HepG2 (cell line): ENCODE measurements around the gene CCNG1. TPM values are rescaled to one million over a fixed set of nuclear protein-coding genes. Genes with fewer than 3 reads are reported as not detected.

Experiments used
- BORCS8-MEF2B ChIP-seq: sonication (generic); formaldehyde crosslinking; IDR thresholded peaks from 2 replicates; pipeline ENCODE4 v1.8.0; 2022; ENCODE audit warnings: mild to moderate bottlenecking, missing genetic modification reagents
- DMAP1 ChIP-seq: IDR thresholded peaks from 2 replicates; pipeline ENCODE4 v1.6.1; 2016
- ISL2 ChIP-seq: sonication (generic); formaldehyde crosslinking; IDR thresholded peaks from 2 replicates; pipeline ENCODE4 v1.5.0; 2020; ENCODE audit warnings: missing genetic modification reagents
- ISX ChIP-seq: sonication (generic); formaldehyde crosslinking; conservative IDR thresholded peaks from 2 replicates; pipeline ENCODE4 v1.5.0; 2020; ENCODE audit warnings: missing genetic modification reagents
- KAT2B ChIP-seq: fragments of 150-350 bp; IDR thresholded peaks from 2 replicates; pipeline ENCODE4 v1.6.1; 2014; ENCODE audit warnings: low read depth, low read length, borderline replicate concordance
- KDM5A ChIP-seq: fragments of 200-600 bp; sonication (generic); IDR thresholded peaks from 2 replicates; pipeline ENCODE4 v1.7.0; 2018; ENCODE audit warnings: antibody characterized with exemption, mild to moderate bottlenecking, low read length, borderline replicate concordance
- KDM5B ChIP-seq: sonication (generic); formaldehyde crosslinking; IDR thresholded peaks from 2 replicates; pipeline ENCODE4 v1.4.0; 2020; ENCODE audit warnings: missing genetic modification reagents, mild to moderate bottlenecking, borderline replicate concordance
- KDM6A ChIP-seq: IDR thresholded peaks from 2 replicates; pipeline ENCODE4 v1.6.1; 2016; ENCODE audit warnings: low read depth
- KLF13 ChIP-seq: sonication (generic); formaldehyde crosslinking; IDR thresholded peaks from 2 replicates; pipeline ENCODE4 v1.4.0; 2020; ENCODE audit warnings: mild to moderate bottlenecking, missing genetic modification reagents
- MIXL1 ChIP-seq: IDR thresholded peaks from 2 replicates; pipeline ENCODE4 v1.6.1; 2016
- SMAD1 ChIP-seq: sonication (generic); formaldehyde crosslinking; IDR thresholded peaks from 2 replicates; pipeline ENCODE4 v1.4.0; 2020; ENCODE audit warnings: missing genetic modification reagents, low read depth, mild to moderate bottlenecking, borderline replicate concordance
- ZNF136 ChIP-seq: sonication (generic); formaldehyde crosslinking; IDR thresholded peaks from 2 replicates; pipeline ENCODE4 v1.8.1; 2022; ENCODE audit warnings: low read depth, mild to moderate bottlenecking, moderate library complexity, missing genetic modification reagents
- ZNF567 ChIP-seq: sonication (generic); formaldehyde crosslinking; IDR thresholded peaks from 2 replicates; pipeline ENCODE4 v1.8.1; 2023; ENCODE audit warnings: mild to moderate bottlenecking, missing genetic modification reagents, borderline replicate concordance
- ZNF709 ChIP-seq: sonication (generic); formaldehyde crosslinking; IDR thresholded peaks from 2 replicates; pipeline ENCODE4 v1.5.0; 2020; ENCODE audit warnings: mild to moderate bottlenecking, missing genetic modification reagents
- ZNF83 ChIP-seq: sonication (generic); formaldehyde crosslinking; IDR thresholded peaks from 2 replicates; pipeline ENCODE4 v1.4.0; 2020; ENCODE audit warnings: missing genetic modification reagents, mild to moderate bottlenecking, borderline replicate concordance
- polyA plus RNA-seq, 8 experiments: library from polyadenylated mRNA; depleted of rRNA in 3 of 8; stranded (reverse) in 7 of 8; unstranded in 1 of 8; fragments of >200 nt; fragmentation: Illumina TruSeq in 4 of 8; extraction: Trizol in 4 of 8; gene quantifications; 2 replicates each; pipeline versions ENCODE4 v1.2.1 to v1.2.3, GENCODE V29; 2011 to 2016; ENCODE audit warnings: low read depth in 4 of 8, missing spikeins in 1 of 8, mixed read lengths in 1 of 8; ENCODE audit not compliant: insufficient read depth in 1 of 8
- total RNA-seq, 5 experiments: library from RNA; depleted of rRNA; stranded (reverse); fragments of >200 nt; fragmentation: Illumina TruSeq; extraction: Trizol; gene quantifications; 2 replicates each; pipeline ENCODE4 v1.2.3, GENCODE V29; 2016; ENCODE audit warnings: low read depth in 1 of 5
- TF ChIP-seq, protein P1 (sequence below): IDR thresholded peaks from 2 replicates; pipeline ENCODE4 v1.6.1; 2016; ENCODE audit warnings: missing compliant biosample characterization, missing genetic modification reagents, borderline replicate concordance
- TF ChIP-seq, protein P2 (sequence below): sonication (generic); formaldehyde crosslinking; IDR thresholded peaks from 2 replicates; pipeline ENCODE4; 2020; ENCODE audit warnings: missing genetic modification reagents, mild to moderate bottlenecking, borderline replicate concordance
- TF ChIP-seq, protein P3 (sequence below): sonication (generic); formaldehyde crosslinking; IDR thresholded peaks from 2 replicates; pipeline ENCODE4 v1.5.0; 2020; ENCODE audit warnings: missing genetic modification reagents
- TF ChIP-seq, protein P4 (sequence below): sonication (generic); formaldehyde crosslinking; IDR thresholded peaks from 2 replicates; pipeline ENCODE4 v1.4.0; 2020; ENCODE audit warnings: mild to moderate bottlenecking, missing genetic modification reagents
- TF ChIP-seq, protein P5 (sequence below): conservative IDR thresholded peaks from 2 replicates; pipeline ENCODE4 v1.6.1; 2018; ENCODE audit warnings: missing genetic modification reagents
- TF ChIP-seq, protein P6 (sequence below): sonication (generic); formaldehyde crosslinking; IDR thresholded peaks from 2 replicates; pipeline ENCODE4 v1.4.0; 2020; ENCODE audit warnings: missing genetic modification reagents

The CCNG1 gene
- total and polyA plus RNA-seq, 2 of the 13 experiments (the other 11 are each of a cell fraction or from before 2014, with no cell fraction given), result 181 to 353 TPM

DNA sequence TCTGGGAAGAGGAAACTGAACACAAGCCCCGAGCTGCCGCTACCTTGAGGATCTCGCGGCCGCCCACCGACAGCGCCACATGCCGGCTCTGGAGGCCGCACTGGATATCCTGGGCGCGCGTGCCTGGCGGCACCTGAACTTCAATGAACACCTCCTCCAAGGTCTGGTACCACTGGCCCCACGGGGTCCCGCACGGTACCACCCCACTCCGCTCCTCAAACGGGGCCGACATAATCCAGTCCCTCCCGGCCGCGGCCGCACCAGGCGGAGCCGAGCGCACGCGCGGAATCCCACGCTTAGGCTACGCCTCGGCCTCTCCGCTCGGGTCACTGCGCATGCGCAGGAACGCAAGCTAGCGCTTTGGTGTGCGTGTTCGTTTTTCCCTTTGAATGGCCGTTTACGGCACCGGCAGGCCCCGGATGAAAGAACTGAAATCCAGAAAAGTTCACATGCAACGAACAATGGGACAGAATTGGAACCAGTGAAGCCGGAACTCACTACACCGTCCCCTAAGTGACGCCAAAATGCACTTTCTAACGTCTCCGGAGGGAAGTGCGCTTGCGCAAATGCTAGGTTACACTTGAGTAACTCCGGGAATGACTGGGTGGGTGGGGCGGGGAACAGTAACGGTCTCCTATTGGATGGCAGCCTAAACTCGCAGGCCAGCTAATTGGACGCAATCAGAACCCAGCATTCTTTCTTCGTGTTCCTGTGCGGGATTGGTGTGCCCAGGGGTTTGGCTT lies 22.6 kb downstream of the CCNG1 start, which contains the start of gene NUDCD2 (continued):
- TF ChIP-seq, protein P1, sequence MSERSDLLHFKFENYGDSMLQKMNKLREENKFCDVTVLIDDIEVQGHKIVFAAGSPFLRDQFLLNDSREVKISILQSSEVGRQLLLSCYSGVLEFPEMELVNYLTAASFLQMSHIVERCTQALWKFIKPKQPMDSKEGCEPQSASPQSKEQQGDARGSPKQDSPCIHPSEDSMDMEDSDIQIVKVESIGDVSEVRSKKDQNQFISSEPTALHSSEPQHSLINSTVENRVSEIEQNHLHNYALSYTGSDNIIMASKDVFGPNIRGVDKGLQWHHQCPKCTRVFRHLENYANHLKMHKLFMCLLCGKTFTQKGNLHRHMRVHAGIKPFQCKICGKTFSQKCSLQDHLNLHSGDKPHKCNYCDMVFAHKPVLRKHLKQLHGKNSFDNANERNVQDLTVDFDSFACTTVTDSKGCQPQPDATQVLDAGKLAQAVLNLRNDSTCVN, result peak; percentile 55; the same call in 1 of the 2 replicates
- TF ChIP-seq, protein P2, sequence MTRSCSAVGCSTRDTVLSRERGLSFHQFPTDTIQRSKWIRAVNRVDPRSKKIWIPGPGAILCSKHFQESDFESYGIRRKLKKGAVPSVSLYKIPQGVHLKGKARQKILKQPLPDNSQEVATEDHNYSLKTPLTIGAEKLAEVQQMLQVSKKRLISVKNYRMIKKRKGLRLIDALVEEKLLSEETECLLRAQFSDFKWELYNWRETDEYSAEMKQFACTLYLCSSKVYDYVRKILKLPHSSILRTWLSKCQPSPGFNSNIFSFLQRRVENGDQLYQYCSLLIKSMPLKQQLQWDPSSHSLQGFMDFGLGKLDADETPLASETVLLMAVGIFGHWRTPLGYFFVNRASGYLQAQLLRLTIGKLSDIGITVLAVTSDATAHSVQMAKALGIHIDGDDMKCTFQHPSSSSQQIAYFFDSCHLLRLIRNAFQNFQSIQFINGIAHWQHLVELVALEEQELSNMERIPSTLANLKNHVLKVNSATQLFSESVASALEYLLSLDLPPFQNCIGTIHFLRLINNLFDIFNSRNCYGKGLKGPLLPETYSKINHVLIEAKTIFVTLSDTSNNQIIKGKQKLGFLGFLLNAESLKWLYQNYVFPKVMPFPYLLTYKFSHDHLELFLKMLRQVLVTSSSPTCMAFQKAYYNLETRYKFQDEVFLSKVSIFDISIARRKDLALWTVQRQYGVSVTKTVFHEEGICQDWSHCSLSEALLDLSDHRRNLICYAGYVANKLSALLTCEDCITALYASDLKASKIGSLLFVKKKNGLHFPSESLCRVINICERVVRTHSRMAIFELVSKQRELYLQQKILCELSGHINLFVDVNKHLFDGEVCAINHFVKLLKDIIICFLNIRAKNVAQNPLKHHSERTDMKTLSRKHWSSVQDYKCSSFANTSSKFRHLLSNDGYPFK (CRISPR knock-in tag), result peak; percentile 88
- TF ChIP-seq KDM6A (CRISPR knock-in tag) (peak; percentile 28; the same call in 1 of the 2 replicates), SMAD1 (CRISPR knock-in tag) (no peak; the same call in 1 of the 2 replicates), DMAP1 (CRISPR knock-in tag) (peak; percentile 91), KDM5B (CRISPR knock-in tag) (peak; percentile 89; the same call in 1 of the 2 replicates), ZNF709 (CRISPR knock-in tag) (no peak), KAT2B (no peak), KDM5A (peak; percentile 39; the same call in 1 of the 2 replicates), ISL2 (CRISPR knock-in tag) (peak; percentile 47; the same call in 1 of the 2 replicates), ZNF83 (CRISPR knock-in tag) (no peak), MIXL1 (CRISPR knock-in tag) (no peak; the same call in none of the 2 replicates), ZNF136 (CRISPR knock-in tag) (peak; percentile 56; the same call in 1 of the 2 replicates), BORCS8-MEF2B (CRISPR knock-in tag) (peak; percentile 86; the same call in 1 of the 2 replicates), ZNF567 (CRISPR knock-in tag) (0 out of 2 replicates have a peak, but pooled peaks have one; percentile 91), KLF13 (CRISPR knock-in tag) (no peak), ISX (0 out of 2 replicates have a peak, but pooled peaks have one; percentile 53)
- TF ChIP-seq, protein P3, sequence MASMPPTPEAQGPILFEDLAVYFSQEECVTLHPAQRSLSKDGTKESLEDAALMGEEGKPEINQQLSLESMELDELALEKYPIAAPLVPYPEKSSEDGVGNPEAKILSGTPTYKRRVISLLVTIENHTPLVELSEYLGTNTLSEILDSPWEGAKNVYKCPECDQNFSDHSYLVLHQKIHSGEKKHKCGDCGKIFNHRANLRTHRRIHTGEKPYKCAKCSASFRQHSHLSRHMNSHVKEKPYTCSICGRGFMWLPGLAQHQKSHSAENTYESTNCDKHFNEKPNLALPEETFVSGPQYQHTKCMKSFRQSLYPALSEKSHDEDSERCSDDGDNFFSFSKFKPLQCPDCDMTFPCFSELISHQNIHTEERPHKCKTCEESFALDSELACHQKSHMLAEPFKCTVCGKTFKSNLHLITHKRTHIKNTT (CRISPR knock-in tag), result no peak
- TF ChIP-seq, protein P4, sequence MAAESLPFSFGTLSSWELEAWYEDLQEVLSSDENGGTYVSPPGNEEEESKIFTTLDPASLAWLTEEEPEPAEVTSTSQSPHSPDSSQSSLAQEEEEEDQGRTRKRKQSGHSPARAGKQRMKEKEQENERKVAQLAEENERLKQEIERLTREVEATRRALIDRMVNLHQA (CRISPR knock-in tag), result no peak
- TF ChIP-seq, protein P5, sequence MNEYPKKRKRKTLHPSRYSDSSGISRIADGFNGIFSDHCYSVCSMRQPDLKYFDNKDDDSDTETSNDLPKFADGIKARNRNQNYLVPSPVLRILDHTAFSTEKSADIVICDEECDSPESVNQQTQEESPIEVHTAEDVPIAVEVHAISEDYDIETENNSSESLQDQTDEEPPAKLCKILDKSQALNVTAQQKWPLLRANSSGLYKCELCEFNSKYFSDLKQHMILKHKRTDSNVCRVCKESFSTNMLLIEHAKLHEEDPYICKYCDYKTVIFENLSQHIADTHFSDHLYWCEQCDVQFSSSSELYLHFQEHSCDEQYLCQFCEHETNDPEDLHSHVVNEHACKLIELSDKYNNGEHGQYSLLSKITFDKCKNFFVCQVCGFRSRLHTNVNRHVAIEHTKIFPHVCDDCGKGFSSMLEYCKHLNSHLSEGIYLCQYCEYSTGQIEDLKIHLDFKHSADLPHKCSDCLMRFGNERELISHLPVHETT (CRISPR knock-in tag), result peak; percentile 40; the same call in 1 of the 2 replicates
- TF ChIP-seq, protein P6, sequence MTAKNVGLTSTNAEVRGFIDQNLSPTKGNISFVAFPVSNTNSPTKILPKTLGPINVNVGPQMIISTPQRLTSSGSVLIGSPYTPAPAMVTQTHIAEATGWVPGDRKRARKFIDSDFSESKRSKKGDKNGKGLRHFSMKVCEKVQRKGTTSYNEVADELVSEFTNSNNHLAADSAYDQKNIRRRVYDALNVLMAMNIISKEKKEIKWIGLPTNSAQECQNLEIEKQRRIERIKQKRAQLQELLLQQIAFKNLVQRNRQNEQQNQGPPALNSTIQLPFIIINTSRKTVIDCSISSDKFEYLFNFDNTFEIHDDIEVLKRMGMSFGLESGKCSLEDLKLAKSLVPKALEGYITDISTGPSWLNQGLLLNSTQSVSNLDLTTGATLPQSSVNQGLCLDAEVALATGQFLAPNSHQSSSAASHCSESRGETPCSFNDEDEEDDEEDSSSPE (CRISPR knock-in tag), result peak; percentile 44; the same call in 1 of the 2 replicates
